ENCODE results near the gene PRF1.

The PRF1 gene

DNA sequence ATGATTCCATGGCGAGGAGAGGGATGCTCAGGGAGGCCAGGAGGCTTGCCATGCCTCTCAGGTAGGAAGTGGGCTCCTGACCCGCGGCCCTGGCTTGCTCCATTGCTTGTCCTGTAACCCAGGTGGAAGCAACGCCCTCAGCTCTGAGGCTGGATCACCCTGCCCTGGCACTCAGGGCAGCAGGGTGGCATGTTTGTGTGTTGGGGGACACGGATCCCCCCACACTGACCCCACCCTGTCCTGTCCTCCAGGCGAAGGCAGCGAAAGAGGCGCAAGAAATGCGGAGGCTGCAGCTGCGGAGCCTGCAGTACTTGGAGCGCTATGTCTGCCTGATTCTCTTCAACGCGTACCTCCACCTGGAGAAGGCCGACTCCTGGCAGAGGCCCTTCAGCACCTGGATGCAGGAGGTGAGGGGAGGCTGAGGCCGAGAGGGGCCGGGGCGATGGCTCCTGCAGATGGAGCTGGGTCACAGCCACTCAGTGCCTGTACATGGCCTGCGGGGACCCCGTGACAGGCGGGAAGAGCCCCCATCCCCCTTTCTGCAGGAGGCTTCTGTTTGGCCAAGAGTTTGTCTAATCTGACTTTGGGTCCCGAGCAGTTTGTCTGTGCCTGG is 38.3 kb downstream of the PRF1 start:
- no peak overlapping the region for H3K27ac ChIP-seq
- TF ChIP-seq, protein P1, sequence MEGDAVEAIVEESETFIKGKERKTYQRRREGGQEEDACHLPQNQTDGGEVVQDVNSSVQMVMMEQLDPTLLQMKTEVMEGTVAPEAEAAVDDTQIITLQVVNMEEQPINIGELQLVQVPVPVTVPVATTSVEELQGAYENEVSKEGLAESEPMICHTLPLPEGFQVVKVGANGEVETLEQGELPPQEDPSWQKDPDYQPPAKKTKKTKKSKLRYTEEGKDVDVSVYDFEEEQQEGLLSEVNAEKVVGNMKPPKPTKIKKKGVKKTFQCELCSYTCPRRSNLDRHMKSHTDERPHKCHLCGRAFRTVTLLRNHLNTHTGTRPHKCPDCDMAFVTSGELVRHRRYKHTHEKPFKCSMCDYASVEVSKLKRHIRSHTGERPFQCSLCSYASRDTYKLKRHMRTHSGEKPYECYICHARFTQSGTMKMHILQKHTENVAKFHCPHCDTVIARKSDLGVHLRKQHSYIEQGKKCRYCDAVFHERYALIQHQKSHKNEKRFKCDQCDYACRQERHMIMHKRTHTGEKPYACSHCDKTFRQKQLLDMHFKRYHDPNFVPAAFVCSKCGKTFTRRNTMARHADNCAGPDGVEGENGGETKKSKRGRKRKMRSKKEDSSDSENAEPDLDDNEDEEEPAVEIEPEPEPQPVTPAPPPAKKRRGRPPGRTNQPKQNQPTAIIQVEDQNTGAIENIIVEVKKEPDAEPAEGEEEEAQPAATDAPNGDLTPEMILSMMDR (conservative IDR thresholded peaks at IDR 0.05): no peak

DNA sequence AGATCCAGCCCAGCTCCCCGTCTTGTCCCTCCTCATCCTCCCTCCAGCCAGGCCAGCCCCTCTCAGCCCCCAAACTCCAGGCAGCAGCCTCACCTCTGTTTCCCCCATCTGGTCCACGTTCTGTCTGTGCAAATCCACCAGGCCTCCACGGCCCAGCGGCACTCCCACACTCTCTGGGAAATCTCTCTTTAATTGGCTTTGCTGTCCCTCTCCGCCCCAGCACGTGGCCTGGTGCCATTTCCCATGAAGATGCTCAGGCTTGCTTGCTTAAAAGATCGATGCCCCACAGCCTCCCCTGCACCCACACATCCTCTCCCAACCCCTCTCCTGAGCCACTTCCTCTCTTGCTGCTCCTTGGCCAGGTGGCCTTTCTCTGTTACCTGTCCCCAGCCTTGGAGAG is 39.3 kb downstream of the PRF1 start:
- H3K27ac ChIP-seq: no peak overlapping the region
- TF ChIP-seq, protein P1 (conservative IDR thresholded peaks at IDR 0.05): no peak

DNA sequence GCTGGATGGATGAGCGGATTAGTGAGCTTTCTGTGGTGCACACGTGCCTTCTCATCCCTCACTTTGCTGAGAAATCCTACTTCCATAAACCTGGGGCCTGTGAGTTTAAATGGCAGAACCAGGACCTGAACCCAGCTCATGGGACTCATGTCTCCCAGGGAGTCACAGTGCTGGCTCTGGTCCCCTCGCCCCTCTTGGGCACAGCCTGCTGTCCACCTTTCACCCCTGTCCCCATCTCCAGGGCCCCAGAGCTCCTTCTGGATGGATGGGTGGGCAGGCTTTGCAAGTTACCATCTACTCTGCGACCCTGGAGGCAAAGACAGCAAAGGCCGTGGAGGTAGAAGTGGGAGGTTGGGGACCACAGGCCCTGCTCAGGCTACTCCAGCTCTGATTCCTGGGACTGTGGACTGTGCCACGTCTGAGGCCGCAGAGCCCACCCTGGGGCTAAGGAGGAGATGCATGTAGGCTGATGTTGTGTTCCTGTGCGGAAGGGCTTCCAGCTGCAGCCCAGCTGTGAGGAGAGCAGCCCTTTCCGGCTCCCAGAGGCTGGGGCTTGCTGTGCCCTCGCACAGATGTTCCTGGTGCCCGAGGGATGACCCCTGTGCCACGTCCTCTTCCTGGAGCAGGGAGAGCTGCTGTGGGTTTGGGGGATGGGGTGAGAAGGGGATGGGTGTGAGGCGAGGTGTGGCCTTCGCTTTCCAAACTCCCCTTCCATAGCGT is 40.3 kb downstream of the PRF1 start:
- TF ChIP-seq, protein P1 (conservative IDR thresholded peaks at IDR 0.05): no peak
- no peak overlapping the region for H3K27ac ChIP-seq

DNA sequence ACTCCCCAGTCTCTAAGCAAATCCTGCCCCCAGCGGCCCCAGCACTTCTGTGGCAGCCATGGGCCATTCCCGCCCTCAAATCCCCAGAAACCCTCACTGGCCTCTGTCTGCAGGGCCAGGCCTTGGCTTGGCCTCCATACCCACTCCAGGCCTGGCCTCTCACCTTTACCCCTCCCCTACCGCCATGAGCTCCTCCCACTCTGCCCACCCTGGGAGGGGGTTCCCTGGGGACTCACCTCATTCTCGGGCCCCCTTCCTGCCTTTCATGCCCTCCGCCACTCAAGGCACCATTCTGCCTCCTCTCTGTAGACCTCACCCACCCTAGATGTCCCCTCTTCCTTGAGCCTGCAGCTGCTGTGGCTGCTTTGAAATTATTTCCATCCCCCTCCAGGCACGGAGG is 41.0 kb downstream of the PRF1 start:
- TF ChIP-seq, protein P1 (conservative IDR thresholded peaks at IDR 0.05): no peak
- H3K27ac ChIP-seq: no peak overlapping the region

DNA sequence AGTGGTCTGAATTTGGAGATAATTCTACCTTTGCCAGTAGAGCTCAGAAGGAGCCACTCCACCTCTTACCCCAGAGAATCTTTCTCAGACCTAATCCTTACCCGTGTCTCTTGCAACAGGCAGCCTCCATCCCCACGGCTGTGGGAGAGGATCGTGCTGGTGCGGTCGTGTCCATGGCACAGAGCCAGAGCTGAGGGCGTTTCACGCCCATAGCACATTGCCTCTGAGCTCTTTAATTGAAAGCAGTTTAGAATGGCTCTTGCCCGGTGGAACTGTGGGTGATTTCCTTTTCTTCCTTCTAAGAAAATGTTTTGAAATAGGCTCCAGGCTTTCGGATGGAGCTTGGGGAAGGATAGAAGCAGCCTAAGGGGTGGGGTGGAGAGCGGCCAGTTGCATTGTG is 41.5 kb downstream of the PRF1 start:
- TF ChIP-seq, protein P1 (conservative IDR thresholded peaks at IDR 0.05): no peak
- no peak overlapping the region for H3K27ac ChIP-seq

DNA sequence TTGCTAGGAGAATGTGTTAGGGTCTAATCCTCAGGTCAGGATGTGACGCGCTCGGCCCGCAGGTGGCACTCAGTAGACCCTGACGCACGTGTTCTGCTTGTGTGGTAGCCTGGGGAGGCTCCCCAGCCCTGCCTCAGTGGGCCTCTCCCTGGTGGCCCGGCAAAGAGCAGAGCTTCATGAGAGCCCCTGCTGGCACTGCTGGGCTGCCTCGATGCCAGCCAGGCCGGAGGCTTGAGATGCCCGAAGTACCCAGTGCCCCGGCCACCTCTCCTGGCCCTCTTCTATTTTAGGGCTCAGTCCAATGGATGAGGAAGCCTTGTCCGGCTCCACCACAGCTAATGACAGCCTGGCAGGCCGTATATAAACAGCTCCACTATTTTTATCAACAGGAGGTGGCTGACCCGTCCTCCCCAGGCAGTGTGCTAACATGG is 42.0 kb downstream of the PRF1 start:
- TF ChIP-seq, protein P1 (conservative IDR thresholded peaks at IDR 0.05): no peak
- H3K27ac ChIP-seq: no peak overlapping the region

DNA sequence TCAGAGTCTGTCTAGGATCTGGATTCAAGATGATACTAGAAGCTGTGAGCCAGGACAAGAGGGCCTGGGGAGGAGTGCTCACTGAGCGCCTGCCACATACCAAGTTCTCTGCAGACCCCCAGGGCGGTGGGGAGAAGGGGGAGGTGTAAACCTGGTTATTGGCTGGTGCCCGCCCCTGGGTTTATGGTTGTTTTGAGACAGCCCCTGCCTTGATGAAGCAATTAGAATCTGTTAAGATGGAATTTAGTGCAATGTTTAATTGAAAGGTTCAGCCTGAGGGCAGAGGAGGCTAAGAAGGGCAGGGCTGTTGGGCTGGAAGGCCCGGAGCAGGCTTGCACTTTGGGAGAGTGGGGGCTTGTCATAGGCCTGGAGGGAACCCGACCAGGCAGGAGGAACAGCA is 42.7 kb downstream of the PRF1 start:
- no peak overlapping the region for H3K27ac ChIP-seq
- TF ChIP-seq, protein P1 (conservative IDR thresholded peaks at IDR 0.05): no peak
